HG03571 (cell line): ENCODE data around the gene PRRT3.
"Not testable (repeated sequence)": the region's sequence is repeated elsewhere in the genome, so short reads cannot be mapped to it uniquely, and the experiment has no call there.

Experiments used
- ATAC-seq: cut with Tn5 transposase; IDR thresholded peaks from one replicate; pipeline ENCODE4 v1.9.1; 2021; ENCODE audit not compliant: unreplicated experiment

PRRT3 gene

DNA sequence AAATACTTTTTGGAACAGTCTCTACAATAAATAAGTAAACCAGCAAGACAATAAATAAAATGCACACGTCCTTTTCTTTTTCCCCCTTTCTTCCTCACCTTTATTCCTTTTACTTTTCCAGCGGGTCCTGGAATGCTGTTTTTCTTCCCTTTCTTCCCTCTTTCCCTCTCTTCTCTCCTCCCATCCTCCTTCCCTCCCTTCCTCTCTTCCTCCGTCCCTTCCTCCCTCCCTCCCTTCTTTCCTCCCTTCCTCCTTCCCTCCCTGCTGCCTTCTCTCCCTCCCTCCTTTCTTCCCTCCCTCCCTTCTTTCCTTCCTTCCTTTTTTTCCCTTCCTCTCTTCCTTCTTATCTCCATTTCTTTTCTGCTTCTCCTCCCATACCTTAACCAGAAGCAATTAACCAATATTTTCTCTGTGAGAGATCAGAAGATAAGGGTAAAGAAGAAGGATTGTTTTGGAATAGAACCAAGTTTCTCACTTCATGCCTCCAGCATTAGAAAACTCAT, 52.9 kb downstream of the PRRT3 start:
- ATAC-seq: no peak

DNA sequence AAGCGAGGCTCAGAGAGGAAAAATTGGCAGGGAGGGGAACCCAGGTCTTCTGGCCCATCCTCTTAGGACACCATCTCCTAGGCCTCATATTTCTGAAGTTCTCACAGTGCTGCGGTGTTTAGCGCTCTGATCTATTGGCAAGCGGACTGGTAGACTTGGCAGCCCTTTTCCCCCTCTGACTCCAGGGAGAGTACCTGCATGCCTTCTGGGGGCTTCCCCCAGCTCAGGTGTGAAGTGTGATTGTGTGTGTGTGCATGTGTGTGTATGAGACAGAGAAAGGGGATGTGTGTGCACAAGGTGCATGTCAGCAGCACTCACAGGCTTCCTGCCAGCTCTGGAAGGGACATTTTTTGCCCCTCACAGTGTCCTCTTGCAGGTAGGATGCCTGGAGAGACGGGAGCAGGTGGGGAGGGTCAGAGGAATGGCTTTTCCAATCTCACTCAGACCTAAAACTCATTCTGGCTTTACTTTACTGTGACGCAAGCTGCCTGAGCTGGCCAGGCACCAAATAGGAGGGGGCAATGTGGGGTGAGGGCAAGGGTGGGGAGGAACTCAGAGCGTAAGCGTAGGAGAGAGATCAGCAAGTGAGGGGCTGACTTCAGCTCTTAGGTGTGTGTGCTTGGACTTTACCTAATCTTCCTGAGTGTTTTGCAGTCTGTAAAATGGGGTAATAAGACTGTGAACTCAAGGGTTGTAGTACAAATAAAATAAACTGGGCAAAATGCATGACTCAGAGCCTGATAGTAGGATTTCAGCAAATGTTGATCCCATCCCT, 53.6 kb downstream of the PRRT3 start:
- ATAC-seq: no peak

DNA sequence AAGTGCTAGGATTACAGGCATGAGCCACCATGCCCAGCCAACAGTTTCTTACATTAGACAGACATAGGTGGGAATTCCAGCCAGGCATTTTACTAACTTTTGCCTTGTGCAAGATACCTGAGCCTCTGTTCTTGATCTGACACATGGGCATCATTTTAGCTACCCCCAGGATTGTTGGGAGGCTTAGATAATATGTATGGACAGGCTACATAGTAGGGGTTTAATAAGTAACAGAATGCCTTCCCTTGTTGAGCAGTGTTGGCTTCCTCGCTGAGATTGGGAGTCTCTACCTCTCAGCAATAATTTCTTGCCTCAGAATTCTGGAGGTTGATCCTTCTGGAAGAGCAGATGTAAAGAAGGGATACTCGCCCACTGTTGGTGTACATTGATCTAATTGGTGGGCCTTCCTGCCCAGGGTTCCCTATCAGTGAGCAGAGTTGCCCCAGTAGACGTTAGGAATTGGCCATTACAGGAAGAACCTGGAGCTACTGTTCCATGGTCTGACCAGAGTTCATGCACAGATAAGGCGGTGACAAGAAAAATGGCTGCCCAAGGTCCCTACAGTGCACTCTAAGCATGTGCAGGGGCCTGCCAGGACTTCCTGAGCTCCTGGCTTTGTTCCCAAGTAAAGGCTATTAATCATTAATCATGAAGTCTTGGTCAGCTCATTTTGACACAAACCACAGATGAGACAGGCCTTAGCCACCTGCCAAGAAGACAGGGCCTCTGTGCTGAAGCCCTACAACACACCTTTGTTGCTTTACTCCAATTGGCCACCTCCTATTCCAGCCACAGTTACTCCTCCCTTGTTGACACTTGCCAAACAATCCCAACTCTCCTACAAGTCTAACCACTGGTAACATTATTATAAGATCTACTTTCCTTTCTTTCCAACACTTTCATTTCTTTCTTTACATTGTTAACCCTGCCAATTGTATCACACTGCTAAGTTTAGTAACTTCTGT, 54.5 kb downstream of the PRRT3 start:
- peak; percentile 65 for ATAC-seq

DNA sequence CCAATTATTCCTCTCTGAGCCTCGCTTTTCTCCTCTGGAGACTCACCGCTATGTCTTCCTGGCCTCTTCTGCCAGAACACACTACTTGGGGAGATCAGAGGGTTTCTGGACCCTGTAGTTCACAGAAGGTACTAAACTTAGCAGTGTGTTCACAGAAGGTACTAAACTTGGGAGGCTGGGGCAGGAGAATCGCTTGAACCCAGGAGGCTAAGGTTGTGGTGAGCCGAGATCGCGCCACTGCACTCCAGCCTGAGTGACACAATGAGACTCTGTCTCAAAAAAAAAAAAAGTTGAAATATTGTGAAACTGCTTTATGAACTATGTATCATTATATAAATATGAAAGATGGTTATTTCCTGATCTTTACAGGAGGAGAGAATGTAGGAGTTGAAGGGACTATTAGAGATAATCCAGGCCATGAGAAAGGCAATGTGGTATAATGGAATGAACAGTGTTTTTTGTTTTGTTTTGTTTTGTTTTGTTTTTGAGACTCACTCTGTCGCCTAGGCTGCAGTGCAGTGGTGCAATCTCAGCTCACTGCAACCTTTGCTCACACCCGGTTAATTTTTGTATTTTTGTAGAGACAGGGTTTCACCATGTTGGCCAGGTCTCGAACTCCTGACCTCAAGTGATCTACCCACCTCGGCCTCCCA, 55.3 kb downstream of the PRRT3 start:
- not testable (repeated sequence) for ATAC-seq

DNA sequence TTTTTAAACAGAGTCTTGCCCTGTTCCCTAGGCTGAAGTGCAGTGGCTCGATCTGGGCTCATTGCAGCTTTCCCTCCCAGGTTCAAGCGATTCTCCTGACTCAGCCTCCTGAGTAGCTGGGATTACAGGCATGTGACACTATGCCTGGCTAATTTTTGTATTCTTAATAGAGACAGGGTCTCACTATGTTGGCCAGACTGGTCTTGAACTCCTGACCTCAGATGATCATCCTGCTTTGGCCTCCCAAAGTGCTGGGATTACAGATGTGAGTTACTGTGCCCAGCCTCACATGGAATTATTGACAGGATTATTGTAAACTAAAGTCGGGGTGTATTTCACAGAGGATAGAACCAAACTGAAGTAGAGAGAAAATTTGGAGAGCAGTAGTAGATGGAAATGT, 56.5 kb downstream of the PRRT3 start:
- not testable (repeated sequence) for ATAC-seq
